IMR-90 (cell line): ENCODE data around the gene FMO2. TPM values are rescaled to one million over a fixed set of nuclear protein-coding genes. Genes with fewer than 3 reads are reported as not detected.
A peak's percentile ranks its signal among the peaks of the same experiment; 100 is the strongest.

Experiments
- ATAC-seq: fragments of 200-7000 bp; cut with Tn5 transposase; 2 replicates; pipeline ENCODE4 v1.9.1; 2020; ENCODE audit warnings: low read depth, mild to moderate bottlenecking, moderate library complexity
- BruUV-seq: library from RNA; stranded (reverse); fragments of 400-500 nt; replicated peaks from 2 replicates; lab custom pipeline; 2021; lab: Mats Ljungman, UMichigan
- CTCF ChIA-PET: fragments of 300-600 bp; formaldehyde crosslinking; extraction: SDS; loops from one replicate; lab custom pipeline; 2021; ENCODE audit warnings: antibody characterized with exemption; lab: Yijun Ruan, JAX
- POLR2A ChIA-PET: fragments of 300-600 bp; sonication (Branson Sonifier 250); formaldehyde crosslinking; loops from one replicate; lab custom pipeline; 2022; ENCODE audit warnings: antibody characterized with exemption; ENCODE audit not compliant: unreplicated experiment; lab: Charles Lee
- DNase-seq: peaks from one replicate; pipeline ENCODE4 v3.0.0; 2013
- H2AFZ ChIP-seq: replicated peaks from 2 replicates; pipeline ENCODE3; 2013; ENCODE audit warnings: low read length, mild to moderate bottlenecking; ENCODE audit not compliant: poor library complexity
- H2AK5ac ChIP-seq: 2 replicates; pipeline ENCODE4 v1.6.1; 2013; ENCODE audit warnings: low read depth, low read length, inconsistent platforms
- H2AK9ac ChIP-seq: replicated peaks from 2 replicates; pipeline ENCODE3; 2013; ENCODE audit warnings: mild to moderate bottlenecking, low read depth, low read length, moderate library complexity; ENCODE audit not compliant: poor library complexity
- H2BK120ac ChIP-seq: 2 replicates; pipeline ENCODE4 v1.6.1; 2013; ENCODE audit warnings: low read depth, low read length, inconsistent platforms
- H2BK15ac ChIP-seq: 3 replicates; pipeline ENCODE4 v1.6.1; 2013; ENCODE audit warnings: low read depth, low read length, inconsistent platforms
- H2BK20ac ChIP-seq: 2 replicates; pipeline ENCODE4 v1.6.1; 2013; ENCODE audit warnings: low read depth, mild to moderate bottlenecking, inconsistent platforms, low read length, moderate library complexity
- H2BK5ac ChIP-seq: 2 replicates; pipeline ENCODE4 v1.6.1; 2013; ENCODE audit warnings: mild to moderate bottlenecking, low read depth, low read length, inconsistent platforms; ENCODE audit not compliant: poor library complexity, severe bottlenecking
- H3K14ac ChIP-seq: replicated peaks from 2 replicates; pipeline ENCODE4 v1.6.1; 2013; ENCODE audit warnings: low read depth, low read length, inconsistent platforms
- H3K18ac ChIP-seq: 2 replicates; pipeline ENCODE4 v1.6.1; 2013; ENCODE audit warnings: low read depth, low read length, control low read depth
- H3K23ac ChIP-seq: 2 replicates; pipeline ENCODE4 v1.6.1; 2013; ENCODE audit warnings: low read depth, low read length, inconsistent platforms
- H3K27ac ChIP-seq: 2 replicates; pipeline ENCODE4 v1.5.1; 2013; ENCODE audit warnings: mild to moderate bottlenecking, control low read depth, low read length; ENCODE audit not compliant: insufficient read depth
- H3K27me3 ChIP-seq: 2 replicates; pipeline ENCODE4 v1.6.1; 2013; ENCODE audit warnings: low read length; ENCODE audit not compliant: control insufficient read depth, insufficient read depth
- H3K36me3 ChIP-seq: 2 replicates; pipeline ENCODE4 v1.6.1; 2013; ENCODE audit warnings: low read length, mixed read lengths; ENCODE audit not compliant: control insufficient read depth, insufficient read depth
- H3K4ac ChIP-seq: 2 replicates; pipeline ENCODE4 v1.6.1; 2013; ENCODE audit warnings: low read depth, low read length, inconsistent platforms
- H3K4me1 ChIP-seq: 2 replicates; pipeline ENCODE4 v1.6.1; 2013; ENCODE audit warnings: low read length, mixed read lengths; ENCODE audit not compliant: control insufficient read depth, insufficient read depth
- H3K4me2 ChIP-seq: 2 replicates; pipeline ENCODE4 v1.6.1; 2013; ENCODE audit warnings: low read depth, mild to moderate bottlenecking, control low read depth, low read length, moderate library complexity
- H3K4me3 ChIP-seq: 2 replicates; pipeline ENCODE4 v1.5.1; 2013; ENCODE audit warnings: low read depth, mild to moderate bottlenecking, control low read depth, low read length, moderate library complexity; ENCODE audit not compliant: insufficient read depth
- H3K56ac ChIP-seq: 2 replicates; pipeline ENCODE4 v1.6.1; 2013; ENCODE audit warnings: low read length, inconsistent platforms; ENCODE audit not compliant: insufficient read depth; ENCODE audit errors: extremely low read depth
- H3K79me1 ChIP-seq, 2 experiments: 2 replicates each; pipeline ENCODE4 v1.6.1; 2013; ENCODE audit warnings: low read length in 2 of 2, inconsistent platforms in 1 of 2, low read depth in 1 of 2
- H3K9ac ChIP-seq: 2 replicates; pipeline ENCODE4 v1.6.1; 2013; ENCODE audit warnings: low read depth, low read length, control low read depth
- H3K9me1 ChIP-seq: 2 replicates; pipeline ENCODE4 v1.6.1; 2013; ENCODE audit warnings: low read length, inconsistent platforms; ENCODE audit not compliant: insufficient read depth
- H3K9me3 ChIP-seq: 2 replicates; pipeline ENCODE4 v1.6.1; 2013; ENCODE audit warnings: low read length; ENCODE audit not compliant: control insufficient read depth, insufficient read depth
- H4K20me1 ChIP-seq: 2 replicates; pipeline ENCODE4 v1.6.1; 2013; ENCODE audit warnings: low read length, inconsistent platforms; ENCODE audit not compliant: insufficient read depth
- H4K5ac ChIP-seq: 2 replicates; pipeline ENCODE4 v1.6.1; 2013; ENCODE audit warnings: mild to moderate bottlenecking, low read depth, low read length, control low read depth
- H4K8ac ChIP-seq, 2 experiments: 2 replicates each; pipeline ENCODE4 v1.6.1; 2013; ENCODE audit warnings: low read depth in 2 of 2, low read length in 2 of 2, control low read depth in 1 of 2, inconsistent platforms in 1 of 2
- H4K91ac ChIP-seq: 2 replicates; pipeline ENCODE4 v1.6.1; 2013; ENCODE audit warnings: low read depth, low read length, inconsistent platforms; ENCODE audit not compliant: insufficient read depth
- BHLHE40 ChIP-seq: fragments of 150-350 bp; IDR thresholded peaks from 2 replicates; pipeline ENCODE4 v1.6.1; 2016; ENCODE audit warnings: mild to moderate bottlenecking, low read depth, low read length
- CHD1 ChIP-seq: IDR thresholded peaks from 2 replicates; pipeline ENCODE4 v1.6.1; 2012; ENCODE audit warnings: low read depth, low read length, improper control_type of control experiment
- FOS ChIP-seq: fragments of 150-350 bp; IDR thresholded peaks from 2 replicates; pipeline ENCODE4 v1.6.1; 2016; ENCODE audit warnings: low read depth, low read length
- MAFK ChIP-seq: IDR thresholded peaks from 2 replicates; pipeline ENCODE4 v1.6.1; 2012; ENCODE audit warnings: low read depth, low read length, improper control_type of control experiment
- MAZ ChIP-seq: IDR thresholded peaks from 2 replicates; pipeline ENCODE4 v1.6.1; 2012; ENCODE audit warnings: low read depth, mild to moderate bottlenecking, low read length, improper control_type of control experiment, moderate library complexity, borderline replicate concordance
- MXI1 ChIP-seq: IDR thresholded peaks from 2 replicates; pipeline ENCODE4 v1.6.1; 2012; ENCODE audit warnings: low read depth, mild to moderate bottlenecking, low read length, moderate library complexity, borderline replicate concordance
- NFE2L2 ChIP-seq: fragments of 150-350 bp; IDR thresholded peaks from 2 replicates; pipeline ENCODE4 v1.6.1; 2016; ENCODE audit warnings: low read depth, mild to moderate bottlenecking, low read length
- POLR2A ChIP-seq: IDR thresholded peaks from 2 replicates; pipeline ENCODE4 v1.6.1; 2012; ENCODE audit warnings: mild to moderate bottlenecking, low read depth, low read length
- RAD21 ChIP-seq: IDR thresholded peaks from 2 replicates; pipeline ENCODE4 v1.6.1; 2012; ENCODE audit warnings: low read length, improper control_type of control experiment
- RCOR1 ChIP-seq: IDR thresholded peaks from 2 replicates; pipeline ENCODE4 v1.6.1; 2012; ENCODE audit warnings: mild to moderate bottlenecking, low read length, improper control_type of control experiment; ENCODE audit not compliant: insufficient replicate concordance
- SMC3 ChIP-seq: fragments of 150-350 bp; IDR thresholded peaks from 2 replicates; pipeline ENCODE4 v1.6.1; 2016; ENCODE audit warnings: low read depth, mild to moderate bottlenecking, antibody characterized with exemption, low read length, moderate library complexity
- WGBS, 2 experiments: methylation state at CpG; one replicate each; pipeline versions ENCODE4 v1.1.5 to v1.1.7; 2013; ENCODE audit warnings: missing lambda C conversion rate in 2 of 2; ENCODE audit not compliant: insufficient read length in 1 of 2; ENCODE audit errors: extremely low coverage in 2 of 2; 5-methylcytosine and 5-hydroxymethylcytosine counted together
- dilution Hi-C: fragments of 300-500 bp; cut with HindIII; formaldehyde crosslinking; loops from one replicate; pipeline ENCODE4 v1.14.3; 2018; ENCODE audit warnings: low sequenced_read_pairs; ENCODE audit not compliant: unreplicated experiment
- in situ Hi-C: fragments of 300-500 bp; cut with MboI; formaldehyde crosslinking; loops from 3 replicates; pipeline ENCODE4 v1.14.3; 2019; ENCODE audit warnings: low sequenced_read_pairs, inconsistent platforms, mixed read lengths
- intact Hi-C: fragments of 100-400 bp; cut with micrococcal nuclease; formaldehyde crosslinking; loops from 2 replicates; pipeline ENCODE4 v1.10.0; 2022
- polyA plus RNA-seq, 3 experiments: library from polyadenylated mRNA; depleted of rRNA; stranded (reverse); fragments of >200 nt; gene quantifications; 2 replicates each; pipeline ENCODE4 v1.2.3, GENCODE V29; 2012; ENCODE audit warnings: low replicate concordance in 1 of 3
- total RNA-seq: library from RNA; depleted of rRNA; stranded (reverse); fragments of >200 nt; gene quantifications from 2 replicates; pipeline ENCODE4 v1.2.3, GENCODE V29; 2012
- TF ChIP-seq, protein P1 (sequence below): fragments of 150-350 bp; IDR thresholded peaks from 2 replicates; pipeline ENCODE4 v1.6.1; 2017; ENCODE audit warnings: mild to moderate bottlenecking, antibody characterized with exemption, low read length, low read depth
- TF ChIP-seq, protein P2 (sequence below): fragments of 150-350 bp; IDR thresholded peaks from 2 replicates; pipeline ENCODE4 v1.6.1; 2016; ENCODE audit warnings: low read depth, mild to moderate bottlenecking, low read length, moderate library complexity, borderline replicate concordance
- TF ChIP-seq, protein P3 (sequence below): conservative IDR thresholded peaks from 2 replicates; pipeline ENCODE4 v1.5.1; 2012; ENCODE audit warnings: mild to moderate bottlenecking, low read depth, low read length, improper control_type of control experiment

FMO2 gene
- total and polyA plus RNA-seq, 2 of the 4 experiments (the other 2 are of a cell fraction) = under 0.01 to 0.05 TPM

- ATAC-seq (peak; percentile 48), DNase-seq (peak; percentile 72)
- Histone ChIP-seq H2AK5ac (peak overlapping the region; percentile 97), H3K27me3 (no peaks in the 10 kb centered on the region), H2BK5ac (peak overlapping the region; percentile 100), H4K91ac (peak overlapping the region; percentile 98), H3K9me3 (no peaks in the 10 kb centered on the region; the same call in 1 of the 2 replicates), H2BK15ac (peak overlapping the region; percentile 98; the same call in 2 of the 3 replicates), H3K9ac (peak overlapping the region; percentile 74), H3K14ac (peak overlapping the region; percentile 98), H2AK9ac (peak overlapping the region; percentile 96), H2BK120ac (peak overlapping the region; percentile 99), H3K4me2 (peak overlapping the region; percentile 55; the same call in 1 of the 2 replicates), H3K4me1 (peaks cover 18% of the 10 kb centered on the region), H3K56ac (peak overlapping the region; percentile 99), H3K36me3 (no peaks in the 10 kb centered on the region), H4K5ac (peak overlapping the region; percentile 94), H3K27ac (peak overlapping the region; percentile 94), H4K8ac (peak overlapping the region; percentile 96 to 98), H3K4ac (peak overlapping the region; percentile 99), H3K18ac (peak overlapping the region; percentile 98), H3K4me3 (no peak overlapping the region), H4K20me1 (no peaks in the 10 kb centered on the region), H2AFZ (peak overlapping the region; percentile 75), H3K9me1 (peaks cover 5% of the 10 kb centered on the region; the same call in 1 of the 2 replicates), H3K23ac (peak overlapping the region; percentile 96), H3K79me1 (no peaks in the 10 kb centered on the region), H2BK20ac (peak overlapping the region; percentile 99)
- POLR2A ChIA-PET = no interaction called here
- no TSS peak for BruUV-seq
- dilution Hi-C loops (no loop called here), in situ Hi-C loops (no loop called here), intact Hi-C loops (loop anchor here (1.0 to 10.0 kb wide), 4 partner anchors 78 to 1295 kb away; partner anchors contain the start of genes GORAB and PRRX1)
- TF ChIP-seq, protein P1, sequence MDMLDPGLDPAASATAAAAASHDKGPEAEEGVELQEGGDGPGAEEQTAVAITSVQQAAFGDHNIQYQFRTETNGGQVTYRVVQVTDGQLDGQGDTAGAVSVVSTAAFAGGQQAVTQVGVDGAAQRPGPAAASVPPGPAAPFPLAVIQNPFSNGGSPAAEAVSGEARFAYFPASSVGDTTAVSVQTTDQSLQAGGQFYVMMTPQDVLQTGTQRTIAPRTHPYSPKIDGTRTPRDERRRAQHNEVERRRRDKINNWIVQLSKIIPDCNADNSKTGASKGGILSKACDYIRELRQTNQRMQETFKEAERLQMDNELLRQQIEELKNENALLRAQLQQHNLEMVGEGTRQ = no peak
- TF ChIP-seq MXI1 = no peak
- TF ChIP-seq BHLHE40 = no peak
- TF ChIP-seq, protein P2, sequence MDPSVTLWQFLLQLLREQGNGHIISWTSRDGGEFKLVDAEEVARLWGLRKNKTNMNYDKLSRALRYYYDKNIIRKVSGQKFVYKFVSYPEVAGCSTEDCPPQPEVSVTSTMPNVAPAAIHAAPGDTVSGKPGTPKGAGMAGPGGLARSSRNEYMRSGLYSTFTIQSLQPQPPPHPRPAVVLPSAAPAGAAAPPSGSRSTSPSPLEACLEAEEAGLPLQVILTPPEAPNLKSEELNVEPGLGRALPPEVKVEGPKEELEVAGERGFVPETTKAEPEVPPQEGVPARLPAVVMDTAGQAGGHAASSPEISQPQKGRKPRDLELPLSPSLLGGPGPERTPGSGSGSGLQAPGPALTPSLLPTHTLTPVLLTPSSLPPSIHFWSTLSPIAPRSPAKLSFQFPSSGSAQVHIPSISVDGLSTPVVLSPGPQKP = no peak
- TF ChIP-seq, protein P3, sequence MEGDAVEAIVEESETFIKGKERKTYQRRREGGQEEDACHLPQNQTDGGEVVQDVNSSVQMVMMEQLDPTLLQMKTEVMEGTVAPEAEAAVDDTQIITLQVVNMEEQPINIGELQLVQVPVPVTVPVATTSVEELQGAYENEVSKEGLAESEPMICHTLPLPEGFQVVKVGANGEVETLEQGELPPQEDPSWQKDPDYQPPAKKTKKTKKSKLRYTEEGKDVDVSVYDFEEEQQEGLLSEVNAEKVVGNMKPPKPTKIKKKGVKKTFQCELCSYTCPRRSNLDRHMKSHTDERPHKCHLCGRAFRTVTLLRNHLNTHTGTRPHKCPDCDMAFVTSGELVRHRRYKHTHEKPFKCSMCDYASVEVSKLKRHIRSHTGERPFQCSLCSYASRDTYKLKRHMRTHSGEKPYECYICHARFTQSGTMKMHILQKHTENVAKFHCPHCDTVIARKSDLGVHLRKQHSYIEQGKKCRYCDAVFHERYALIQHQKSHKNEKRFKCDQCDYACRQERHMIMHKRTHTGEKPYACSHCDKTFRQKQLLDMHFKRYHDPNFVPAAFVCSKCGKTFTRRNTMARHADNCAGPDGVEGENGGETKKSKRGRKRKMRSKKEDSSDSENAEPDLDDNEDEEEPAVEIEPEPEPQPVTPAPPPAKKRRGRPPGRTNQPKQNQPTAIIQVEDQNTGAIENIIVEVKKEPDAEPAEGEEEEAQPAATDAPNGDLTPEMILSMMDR = no peak
- no peak for TF ChIP-seq MAFK
- no peak for TF ChIP-seq MAZ
- TF ChIP-seq NFE2L2 = no peak
- no peak for TF ChIP-seq CHD1
- no peak for TF ChIP-seq FOS
- TF ChIP-seq RCOR1 = no peak
- TF ChIP-seq SMC3 = no peak
- TF ChIP-seq POLR2A = no peak
- no peak for TF ChIP-seq RAD21
- WGBS, 2 experiments = no CpG with 5 or more reads among the region's 2 CpGs
- CTCF ChIA-PET = no interaction called here
Measured at GRCh38 chr1:171219346-171220080, 34.4 kb downstream of the FMO2 start.
